ENCODE measurements around the gene CDH20.

GRCh38 chr18:61448316-61448715, 115.1 kb downstream of the CDH20 start:
- TF ChIP-seq POLR2A (IDR thresholded peaks at IDR 0.05) = no peak
- no peak for TF ChIP-seq POLR2AphosphoS5 (IDR thresholded peaks at IDR 0.05)
- TF ChIP-seq CTCF (IDR thresholded peaks at IDR 0.05) = no peak

Data from prostate gland (tissue), 2 donors.